NCI-H446 treated with DMSO at 0.1 percent for 48 hours (cell line): ENCODE results near the gene MYRF.

ENCODE experiments used
- DNase-seq: peaks from one replicate; lab custom pipeline; 2025; lab: John Stamatoyannopoulos, UW

MYRF gene

GRCh38 chr11:61776561-61777075 is 24.2 kb downstream of the MYRF start:
- DNase-seq = no peak

GRCh38 chr11:61777234-61778090 is 25.0 kb downstream of the MYRF start:
- no peak for DNase-seq

GRCh38 chr11:61778357-61778886 is 26.0 kb downstream of the MYRF start:
- no peak for DNase-seq

GRCh38 chr11:61778920-61779650 is 26.6 kb downstream of the MYRF start:
- no peak for DNase-seq

GRCh38 chr11:61779666-61780525 is 27.5 kb downstream of the MYRF start:
- DNase-seq = no peak

- no peak for DNase-seq
Observed at GRCh38 chr11:61780581-61781162, 28.2 kb downstream of the MYRF start.

- DNase-seq = no peak
Observed at GRCh38 chr11:61781585-61781984, 29.1 kb downstream of the MYRF start.

GRCh38 chr11:61782299-61782698 is 29.9 kb downstream of the MYRF start:
- no peak for DNase-seq

- no peak for DNase-seq
Observed at GRCh38 chr11:61782841-61783240, 30.4 kb downstream of the MYRF start.

GRCh38 chr11:61783717-61784505 is 31.5 kb downstream of the MYRF start:
- DNase-seq = no peak

- DNase-seq = no peak
Observed at GRCh38 chr11:61784506-61784805, 32.0 kb downstream of the MYRF start.

- no peak for DNase-seq
Observed at GRCh38 chr11:61785837-61786402, 33.5 kb downstream of the MYRF start.

- DNase-seq = no peak
Observed at GRCh38 chr11:61787928-61788491, 35.6 kb downstream of the MYRF start.

- DNase-seq = peak; percentile 82
Observed at GRCh38 chr11:61791737-61792309, 39.4 kb downstream of the MYRF start.

- peak; percentile 92 for DNase-seq
Observed at GRCh38 chr11:61792310-61793082, 40.1 kb downstream of the MYRF start, which contains the start of the genes FEN1 and TMEM258. Gene FEN1, plus strand, starts transcription at chr11:61792911. Its CDS starts 2,451 bp downstream, at chr11:61795362. Gene TMEM258, minus strand, starts transcription at chr11:61792599. Its CDS starts 41 bp downstream, at chr11:61792558.

- peak; percentile 51 for DNase-seq
Observed at GRCh38 chr11:61793083-61793828, 40.8 kb downstream of the MYRF start.

GRCh38 chr11:61793829-61794204 is 41.4 kb downstream of the MYRF start:
- DNase-seq = no peak

GRCh38 chr11:61794579-61794978 is 42.1 kb downstream of the MYRF start:
- DNase-seq = no peak
